PFSK-1 (cell line): ENCODE measurements around the gene C1orf74.

ENCODE experiments used
- FOXP2 ChIP-seq: optimal IDR thresholded peaks from 2 replicates; pipeline ENCODE3; 2011; ENCODE audit warnings: borderline replicate concordance, control low read depth, inconsistent platforms; ENCODE audit not compliant: insufficient read depth; ENCODE audit errors: extremely low read length, extremely low read depth
- POLR2AphosphoS5 ChIP-seq: IDR thresholded peaks from 2 replicates; pipeline ENCODE4 v1.6.1; 2012; ENCODE audit warnings: low read depth, mild to moderate bottlenecking, control low read depth, low read length, moderate library complexity
- SIN3A ChIP-seq: IDR thresholded peaks from 2 replicates; pipeline ENCODE4 v1.6.1; 2012; ENCODE audit warnings: mild to moderate bottlenecking, low read length, moderate library complexity, borderline replicate concordance; ENCODE audit not compliant: insufficient read depth
- TAF1 ChIP-seq: IDR thresholded peaks from 2 replicates; pipeline ENCODE4 v1.6.1; 2012; ENCODE audit warnings: low read length, control low read depth, borderline replicate concordance; ENCODE audit not compliant: insufficient read depth
- TF ChIP-seq, protein P1 (sequence below), 2 experiments: IDR thresholded peaks; 2 replicates each; pipeline versions ENCODE4 v1.6.1 to v1.8.0; 2011 to 2012; ENCODE audit warnings: low read depth in 2 of 2, low read length in 2 of 2, control low read depth in 1 of 2, inconsistent platforms in 1 of 2, mild to moderate bottlenecking in 1 of 2, moderate library complexity in 1 of 2; ENCODE audit not compliant: insufficient read depth in 1 of 2

DNA sequence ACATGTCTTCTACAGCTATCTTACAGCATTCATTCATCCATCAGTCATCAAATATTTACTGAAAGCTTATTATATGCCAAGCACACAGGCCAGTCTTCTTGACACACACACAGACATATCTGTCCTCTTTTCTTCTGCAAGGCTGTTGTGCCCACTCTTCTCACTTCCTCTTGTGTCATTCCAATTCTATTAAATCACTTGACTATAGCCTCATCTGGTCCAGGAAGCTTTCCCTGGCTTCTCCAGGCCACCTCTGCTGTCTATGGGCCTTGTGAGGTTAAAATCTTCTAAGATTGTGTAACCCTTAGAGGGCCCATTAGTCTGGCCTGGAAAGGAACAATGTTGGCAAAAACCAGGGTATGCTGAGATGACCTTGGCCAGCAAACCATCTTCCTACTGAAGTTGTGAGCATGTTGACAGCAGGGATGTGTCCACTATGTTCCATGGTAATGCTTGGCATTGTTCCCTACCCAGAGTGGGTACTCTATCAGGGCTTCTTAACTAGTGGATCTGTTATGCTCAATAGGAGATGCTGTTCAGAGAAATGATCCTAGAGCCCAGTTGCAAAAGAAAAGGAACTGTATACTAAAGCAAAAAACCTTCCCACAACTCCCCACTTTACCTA lies 23.2 kb downstream of the C1orf74 start:
- TF ChIP-seq SIN3A (no peak), POLR2AphosphoS5 (no peak), TAF1 (no peak), FOXP2 (no peak)
- TF ChIP-seq, protein P1, sequence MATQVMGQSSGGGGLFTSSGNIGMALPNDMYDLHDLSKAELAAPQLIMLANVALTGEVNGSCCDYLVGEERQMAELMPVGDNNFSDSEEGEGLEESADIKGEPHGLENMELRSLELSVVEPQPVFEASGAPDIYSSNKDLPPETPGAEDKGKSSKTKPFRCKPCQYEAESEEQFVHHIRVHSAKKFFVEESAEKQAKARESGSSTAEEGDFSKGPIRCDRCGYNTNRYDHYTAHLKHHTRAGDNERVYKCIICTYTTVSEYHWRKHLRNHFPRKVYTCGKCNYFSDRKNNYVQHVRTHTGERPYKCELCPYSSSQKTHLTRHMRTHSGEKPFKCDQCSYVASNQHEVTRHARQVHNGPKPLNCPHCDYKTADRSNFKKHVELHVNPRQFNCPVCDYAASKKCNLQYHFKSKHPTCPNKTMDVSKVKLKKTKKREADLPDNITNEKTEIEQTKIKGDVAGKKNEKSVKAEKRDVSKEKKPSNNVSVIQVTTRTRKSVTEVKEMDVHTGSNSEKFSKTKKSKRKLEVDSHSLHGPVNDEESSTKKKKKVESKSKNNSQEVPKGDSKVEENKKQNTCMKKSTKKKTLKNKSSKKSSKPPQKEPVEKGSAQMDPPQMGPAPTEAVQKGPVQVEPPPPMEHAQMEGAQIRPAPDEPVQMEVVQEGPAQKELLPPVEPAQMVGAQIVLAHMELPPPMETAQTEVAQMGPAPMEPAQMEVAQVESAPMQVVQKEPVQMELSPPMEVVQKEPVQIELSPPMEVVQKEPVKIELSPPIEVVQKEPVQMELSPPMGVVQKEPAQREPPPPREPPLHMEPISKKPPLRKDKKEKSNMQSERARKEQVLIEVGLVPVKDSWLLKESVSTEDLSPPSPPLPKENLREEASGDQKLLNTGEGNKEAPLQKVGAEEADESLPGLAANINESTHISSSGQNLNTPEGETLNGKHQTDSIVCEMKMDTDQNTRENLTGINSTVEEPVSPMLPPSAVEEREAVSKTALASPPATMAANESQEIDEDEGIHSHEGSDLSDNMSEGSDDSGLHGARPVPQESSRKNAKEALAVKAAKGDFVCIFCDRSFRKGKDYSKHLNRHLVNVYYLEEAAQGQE (IDR thresholded peaks at IDR 0.05; ENCODE audit: insufficient read depth in 1 of 2, low read depth in 2 of 2, low read length in 2 of 2): no peak
